NCI-H526 treated with DMSO at 0.1 percent for 48 hours (cell line): ENCODE data around the gene ZNF512B.

Experiments
- DNase-seq: peaks from one replicate; lab custom pipeline; 2025; lab: John Stamatoyannopoulos, UW

Gene ZNF512B

DNA sequence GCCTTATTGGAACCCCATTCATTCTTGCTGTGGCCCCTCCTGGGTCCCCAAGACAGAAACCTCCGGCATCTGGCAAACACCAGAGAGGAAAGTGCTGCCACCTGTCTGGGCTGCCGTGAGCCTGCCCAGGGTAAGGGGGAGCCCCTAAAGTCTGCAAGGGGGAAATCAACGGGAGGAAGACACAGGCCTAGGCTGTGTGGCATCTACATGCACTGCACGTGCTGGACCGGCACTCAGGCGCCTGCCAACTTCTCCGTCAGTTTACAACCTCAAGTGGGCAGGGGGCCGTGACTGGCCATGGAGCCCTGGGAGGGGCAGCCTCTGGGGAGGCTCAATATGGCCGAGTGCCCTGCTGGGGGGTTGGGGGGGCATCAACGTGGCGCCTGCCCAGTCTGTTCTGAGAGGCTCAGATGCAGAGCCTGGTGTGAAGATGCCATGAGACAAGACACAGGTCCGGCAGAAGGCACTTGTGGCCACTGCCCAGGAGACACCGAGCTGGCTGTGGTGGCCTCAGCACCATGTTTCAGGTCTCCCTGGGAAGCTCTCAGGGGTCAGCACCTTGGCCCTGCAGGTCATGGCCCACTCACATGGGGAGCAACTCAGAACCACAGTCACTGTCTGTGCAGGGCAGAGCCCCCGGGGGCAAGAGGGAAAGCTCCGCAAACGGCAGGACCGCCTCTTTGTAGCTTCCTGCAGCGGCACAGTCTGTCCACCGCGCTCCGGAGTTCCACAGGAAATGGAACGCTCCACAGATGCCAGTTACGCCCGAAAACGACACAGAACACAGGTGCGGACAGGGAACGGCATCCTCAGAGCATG is 21.9 kb downstream of the ZNF512B start:
- no peak for DNase-seq

DNA sequence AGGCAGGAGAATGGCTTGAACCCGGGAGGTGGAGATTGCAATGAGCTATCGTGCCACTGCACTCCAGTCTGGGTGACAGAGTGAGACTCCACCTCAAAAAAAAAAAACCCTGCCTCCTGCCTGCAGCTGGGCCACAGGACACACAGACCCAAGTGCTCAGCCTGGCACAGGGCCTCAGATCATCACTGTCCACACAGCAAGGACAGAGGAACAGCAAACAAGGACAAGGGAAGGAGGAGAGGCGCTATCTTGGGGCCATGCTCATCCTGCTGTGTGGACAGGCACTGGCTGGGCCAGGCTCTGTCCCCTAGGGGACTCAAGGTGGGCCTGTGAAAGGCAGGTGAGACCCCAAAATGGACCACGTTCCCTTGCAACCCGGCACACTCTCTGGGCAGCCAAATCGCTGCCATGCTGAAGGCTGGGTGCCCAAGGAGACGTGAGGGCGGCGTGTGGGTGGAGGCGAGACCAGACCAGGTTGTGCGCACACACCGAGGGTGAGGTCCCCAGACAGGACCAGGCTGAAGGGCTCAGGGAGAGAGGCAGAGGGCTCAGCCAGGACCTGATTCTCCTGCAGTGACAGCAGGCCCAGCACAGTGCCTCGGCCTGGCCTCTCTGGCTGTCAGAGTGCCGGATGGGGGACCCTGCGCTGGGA is 22.6 kb downstream of the ZNF512B start:
- no peak for DNase-seq

- DNase-seq = no peak
Measured at GRCh38 chr20:63945921-63946920, 23.5 kb downstream of the ZNF512B start.

GRCh38 chr20:63945031-63945658 is 24.6 kb downstream of the ZNF512B start:
- DNase-seq = no peak

GRCh38 chr20:63944078-63944941 is 25.4 kb downstream of the ZNF512B start:
- DNase-seq = no peak

DNA sequence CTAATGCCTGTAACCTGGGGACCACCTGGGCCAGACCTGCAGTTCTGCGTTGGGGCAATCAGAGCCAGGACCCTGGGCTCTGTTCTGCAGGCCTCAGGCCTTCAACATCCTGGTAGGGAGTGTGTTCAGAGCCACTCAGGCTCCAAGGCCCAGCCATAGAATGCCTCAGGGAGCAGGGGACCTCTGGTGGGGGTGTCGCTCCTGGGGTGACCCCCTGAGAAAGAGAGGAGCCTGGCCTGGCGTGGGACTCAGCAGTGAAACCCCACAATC is 26.0 kb downstream of the ZNF512B start:
- no peak for DNase-seq

DNA sequence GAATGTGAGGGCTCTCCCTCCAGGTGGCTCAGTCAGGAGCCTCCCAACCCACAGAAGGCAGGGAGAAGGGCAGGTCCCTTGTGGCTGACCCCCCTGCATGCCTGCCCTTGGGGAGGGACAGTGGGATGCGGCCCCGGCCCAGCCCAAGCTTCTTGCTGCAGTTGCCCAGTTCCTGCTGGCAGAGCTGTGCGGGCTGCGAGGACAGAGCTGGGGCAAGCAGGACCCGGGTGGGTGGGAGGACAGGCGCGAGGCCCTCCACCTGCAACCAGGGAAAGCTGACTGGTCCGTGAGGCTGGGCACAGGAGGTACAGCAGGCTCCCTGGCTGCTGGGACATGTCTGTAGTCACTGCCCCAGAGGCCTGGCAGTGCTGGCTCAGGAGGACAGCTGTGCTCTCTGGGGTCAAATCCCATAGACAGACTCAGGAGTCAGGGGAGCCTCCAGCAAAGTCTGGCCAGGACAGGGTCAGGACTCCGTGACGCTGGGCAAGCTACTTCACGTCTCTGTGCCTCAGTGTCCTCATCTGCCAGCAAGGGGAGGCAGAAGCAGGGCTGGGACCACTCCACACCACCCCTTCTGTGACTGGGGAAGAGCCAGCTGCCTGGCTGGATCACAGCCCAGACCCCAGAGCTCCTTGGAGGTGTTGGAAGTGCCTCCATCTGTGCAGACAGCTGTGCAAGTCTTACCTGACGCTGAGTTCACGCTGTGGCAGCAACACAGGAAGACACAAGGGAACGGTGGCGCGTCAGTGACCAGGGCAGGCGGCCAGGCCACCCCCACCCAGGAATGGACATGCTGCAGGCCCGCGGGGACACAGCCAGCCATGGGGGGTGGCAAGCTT is 26.5 kb downstream of the ZNF512B start:
- DNase-seq = no peak

- peak; percentile 6 for DNase-seq
Measured at GRCh38 chr20:63942250-63942951, 27.3 kb downstream of the ZNF512B start.

GRCh38 chr20:63941282-63942081 is 28.2 kb downstream of the ZNF512B start:
- peak; percentile 15 for DNase-seq

- DNase-seq = no peak
Measured at GRCh38 chr20:63940472-63941266, 29.1 kb downstream of the ZNF512B start.

- DNase-seq = no peak
Measured at GRCh38 chr20:63940071-63940471, 29.7 kb downstream of the ZNF512B start.

GRCh38 chr20:63939061-63939935 is 30.4 kb downstream of the ZNF512B start:
- no peak for DNase-seq

GRCh38 chr20:63937596-63937995 is 32.1 kb downstream of the ZNF512B start:
- DNase-seq = no peak

- DNase-seq = no peak
Measured at GRCh38 chr20:63935447-63935846, 34.3 kb downstream of the ZNF512B start.

GRCh38 chr20:63934271-63935068 is 35.3 kb downstream of the ZNF512B start:
- no peak for DNase-seq

GRCh38 chr20:63933646-63934045 is 36.1 kb downstream of the ZNF512B start:
- no peak for DNase-seq
